Fibroblast of upper back skin (primary cell): Measurements from ENCODE around the gene LIPN.
"Not testable (repeated sequence)": the region's sequence is repeated elsewhere in the genome, so short reads cannot be mapped to it uniquely, and the experiment has no call there.

Experiments
- DNase-seq: peaks from one replicate; pipeline ENCODE4 v3.0.0-alpha.2; 2013

LIPN gene, protein sequence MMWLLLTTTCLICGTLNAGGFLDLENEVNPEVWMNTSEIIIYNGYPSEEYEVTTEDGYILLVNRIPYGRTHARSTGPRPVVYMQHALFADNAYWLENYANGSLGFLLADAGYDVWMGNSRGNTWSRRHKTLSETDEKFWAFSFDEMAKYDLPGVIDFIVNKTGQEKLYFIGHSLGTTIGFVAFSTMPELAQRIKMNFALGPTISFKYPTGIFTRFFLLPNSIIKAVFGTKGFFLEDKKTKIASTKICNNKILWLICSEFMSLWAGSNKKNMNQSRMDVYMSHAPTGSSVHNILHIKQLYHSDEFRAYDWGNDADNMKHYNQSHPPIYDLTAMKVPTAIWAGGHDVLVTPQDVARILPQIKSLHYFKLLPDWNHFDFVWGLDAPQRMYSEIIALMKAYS

DNA sequence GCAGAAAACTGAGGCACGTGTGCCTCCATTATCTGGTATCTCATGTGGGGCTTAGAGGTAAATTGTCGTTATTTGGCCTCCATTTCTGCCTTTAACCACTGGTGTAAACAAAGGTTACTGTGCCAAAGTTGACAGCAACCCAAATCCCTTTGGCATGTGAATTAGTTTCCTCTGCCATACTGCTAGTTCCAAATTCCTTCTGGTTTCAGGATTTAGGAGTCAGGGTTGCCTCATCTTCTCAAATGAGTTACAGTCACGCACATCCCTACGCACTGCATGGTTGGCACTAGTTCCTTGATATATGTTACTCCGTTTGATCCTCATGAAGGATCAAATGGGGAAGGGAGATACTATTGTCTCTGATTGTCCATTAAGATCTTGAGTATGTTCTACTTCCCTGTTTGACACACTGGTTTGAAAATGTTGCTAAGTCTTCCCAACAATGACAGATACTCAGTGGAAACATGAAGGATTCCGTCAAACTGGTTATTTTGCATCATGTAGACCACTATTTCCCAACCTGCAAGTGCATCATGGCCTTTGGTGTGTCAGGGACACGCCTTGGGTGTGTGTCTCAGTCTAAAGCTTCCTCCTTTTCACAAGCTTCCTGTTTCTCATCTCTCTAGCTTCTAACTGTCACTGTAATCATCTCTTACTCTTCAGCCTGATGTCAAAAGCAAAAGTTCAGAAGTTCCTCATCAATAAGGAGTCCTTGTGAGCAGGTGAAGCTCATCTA, at the start of gene LIPN:
TSS of gene LIPN (plus strand) at position 655 of the 736 bp plus-strand sequence. CDS start 1,386 bp downstream, outside the sequence.
- no peak for DNase-seq

DNA sequence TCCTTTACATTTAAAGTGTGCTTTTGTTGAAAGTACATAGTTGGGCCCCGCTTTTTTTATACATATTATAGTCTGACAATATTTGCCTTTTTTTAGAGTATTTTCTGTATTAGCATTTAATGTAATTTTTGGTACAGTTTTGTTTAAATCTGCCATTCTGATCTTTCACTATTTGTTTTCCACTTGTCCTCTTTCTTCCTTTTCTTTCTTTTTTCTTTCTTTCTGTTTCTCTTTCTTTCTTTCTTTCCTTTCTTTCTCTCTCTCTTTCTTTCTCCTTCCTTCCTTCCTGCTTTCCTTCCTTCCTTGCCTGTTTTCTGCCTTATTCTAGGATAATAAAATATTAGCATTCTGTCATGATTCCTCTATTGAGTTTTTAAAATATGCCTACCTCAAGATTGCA, 44.3 kb upstream of the LIPN start:
- DNase-seq: no peak

DNA sequence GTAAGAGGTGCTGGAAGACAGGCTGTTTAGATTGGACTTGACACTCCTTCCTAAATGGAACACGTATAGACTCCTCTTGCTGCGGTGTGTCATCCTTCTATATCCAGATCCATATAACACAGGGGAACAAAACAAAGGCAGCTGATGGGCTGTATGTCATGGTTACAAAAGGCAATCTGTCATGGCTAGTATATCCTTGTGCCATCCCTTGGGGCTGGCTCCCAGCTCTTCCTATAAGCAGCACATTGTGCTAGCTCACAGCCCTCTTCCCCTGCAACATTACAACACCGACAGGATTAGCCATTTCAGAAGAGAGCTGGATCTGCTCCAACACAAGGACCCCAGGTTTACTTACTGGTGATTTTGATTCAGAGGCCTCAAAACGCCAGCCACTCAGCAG, 38.4 kb upstream of the LIPN start:
- DNase-seq: no peak

DNA sequence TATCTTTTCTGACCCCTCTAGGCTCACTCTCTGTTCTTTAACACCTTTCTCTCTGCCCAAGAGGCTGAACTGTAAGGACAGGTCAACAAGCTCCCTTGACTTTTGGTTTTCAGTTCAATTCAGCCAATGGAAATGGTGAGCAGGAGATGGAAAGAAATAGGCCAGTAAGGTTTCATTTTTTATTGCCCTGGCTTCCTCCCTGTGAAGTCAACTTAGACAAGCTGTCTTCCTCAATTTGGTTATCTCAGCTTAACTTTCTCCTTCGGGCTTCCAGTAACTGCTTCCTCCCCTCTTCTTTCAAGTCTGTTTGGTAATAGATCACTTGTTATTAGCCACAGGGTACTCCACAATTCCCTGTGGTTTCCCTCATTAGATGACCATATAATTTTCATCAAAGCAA, 34.0 kb upstream of the LIPN start:
- no peak for DNase-seq

DNA sequence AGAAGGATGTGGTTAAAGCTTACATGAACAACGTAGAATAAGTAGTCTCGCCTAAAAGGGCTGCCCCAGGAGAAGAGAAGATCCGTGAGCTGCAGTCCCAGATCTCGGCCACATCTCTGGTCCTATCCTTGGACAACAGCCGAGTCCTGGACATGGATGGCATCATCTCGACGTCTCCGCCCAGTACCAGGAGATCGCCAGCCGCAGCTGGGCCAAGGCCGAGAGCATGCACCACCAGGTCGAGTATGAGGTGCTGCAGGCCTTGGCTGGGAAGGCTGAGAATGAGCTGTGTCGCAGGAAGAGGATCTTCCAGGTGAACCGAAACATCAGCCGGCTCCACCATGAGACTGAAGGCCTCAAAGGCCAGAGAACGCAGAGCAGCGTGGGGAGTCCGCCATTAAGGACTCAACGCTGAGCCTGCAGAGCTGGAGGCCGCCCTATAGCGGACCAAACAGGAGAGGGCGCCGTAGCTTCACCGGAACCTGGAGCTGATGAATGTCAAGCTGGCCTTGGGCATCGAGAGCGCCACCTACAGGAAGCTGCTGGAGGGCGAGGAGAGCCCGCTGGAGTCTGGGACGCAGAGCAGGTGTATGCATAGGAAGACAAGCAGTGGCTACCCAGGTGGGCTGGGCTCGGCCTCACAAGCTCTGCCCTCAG, 31.6 kb upstream of the LIPN start:
- no peak for DNase-seq

DNA sequence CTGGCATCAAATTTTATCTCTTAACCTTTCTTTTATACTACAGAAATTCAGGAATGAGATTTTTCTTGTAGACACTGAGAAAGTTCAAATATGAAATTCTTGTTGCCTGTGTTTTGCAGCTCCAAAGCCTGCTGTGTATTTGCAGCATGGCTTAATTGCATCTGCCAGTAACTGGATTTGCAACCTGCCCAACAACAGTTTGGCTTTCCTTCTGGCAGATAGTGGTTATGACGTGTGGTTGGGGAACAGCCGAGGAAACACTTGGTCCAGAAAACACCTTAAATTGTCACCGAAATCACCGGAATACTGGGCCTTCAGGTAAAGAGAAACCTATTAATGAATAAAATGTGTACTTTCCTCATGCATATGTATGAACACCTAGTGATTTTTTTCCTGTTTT, 29.0 kb upstream of the LIPN start:
- no peak for DNase-seq

DNA sequence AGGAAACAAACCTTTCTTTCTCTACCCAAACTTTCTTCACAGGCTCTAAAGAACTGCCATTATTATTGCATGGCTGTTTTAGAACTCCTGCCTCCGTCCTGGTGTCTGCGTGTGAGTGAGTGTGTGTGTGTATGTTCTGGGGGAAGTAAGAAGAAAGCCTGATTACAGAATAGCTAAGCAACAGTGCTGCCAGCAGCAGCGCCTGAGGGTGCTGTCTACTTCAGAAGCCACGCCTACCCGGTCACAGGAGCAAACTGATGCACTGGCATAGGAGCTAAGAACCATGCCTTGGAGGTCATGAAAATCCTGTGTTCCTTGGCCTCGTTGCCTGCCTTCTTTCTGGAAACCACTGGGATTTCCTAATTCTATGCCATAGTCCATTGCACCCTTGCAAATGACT, 28.5 kb upstream of the LIPN start:
- DNase-seq: no peak

DNA sequence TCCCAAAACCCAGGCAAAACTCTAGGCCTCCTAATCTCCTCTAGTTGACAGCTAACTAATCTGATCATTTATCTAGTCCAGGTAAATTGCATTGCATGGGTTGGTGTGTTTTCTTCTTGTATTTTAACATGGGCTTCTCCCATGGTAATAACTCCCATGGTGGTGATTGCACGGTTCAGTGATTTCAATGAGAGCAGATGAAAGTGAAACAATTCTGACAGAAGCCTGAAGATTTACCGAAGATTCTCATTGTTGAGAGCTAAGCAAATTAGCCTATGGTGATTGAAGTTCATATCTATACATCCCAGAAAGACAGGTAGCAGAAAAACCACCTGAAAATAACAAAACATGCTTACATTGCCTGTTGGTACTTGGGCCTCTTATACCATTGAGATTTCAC, 26.6 kb upstream of the LIPN start:
- no peak for DNase-seq

DNA sequence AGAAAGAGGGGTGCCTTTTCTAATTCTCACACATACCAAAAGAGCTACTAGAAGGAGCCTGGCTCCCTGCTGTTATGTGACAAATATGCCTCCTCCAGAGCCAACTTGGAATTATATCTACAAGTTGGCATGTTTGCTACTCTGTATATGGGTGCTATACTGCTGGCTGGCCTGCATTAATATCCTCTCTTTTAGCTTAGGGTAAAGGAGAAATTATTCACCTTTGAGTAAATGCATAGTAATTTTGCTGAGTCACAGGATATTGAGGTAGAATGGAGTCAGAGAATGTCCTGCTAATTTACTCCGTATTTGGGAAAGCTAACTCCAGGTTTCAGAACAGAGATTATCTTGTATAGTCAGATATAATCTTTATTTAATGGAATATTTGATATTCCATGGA, 24.2 kb upstream of the LIPN start:
- DNase-seq: peak; percentile 63

DNA sequence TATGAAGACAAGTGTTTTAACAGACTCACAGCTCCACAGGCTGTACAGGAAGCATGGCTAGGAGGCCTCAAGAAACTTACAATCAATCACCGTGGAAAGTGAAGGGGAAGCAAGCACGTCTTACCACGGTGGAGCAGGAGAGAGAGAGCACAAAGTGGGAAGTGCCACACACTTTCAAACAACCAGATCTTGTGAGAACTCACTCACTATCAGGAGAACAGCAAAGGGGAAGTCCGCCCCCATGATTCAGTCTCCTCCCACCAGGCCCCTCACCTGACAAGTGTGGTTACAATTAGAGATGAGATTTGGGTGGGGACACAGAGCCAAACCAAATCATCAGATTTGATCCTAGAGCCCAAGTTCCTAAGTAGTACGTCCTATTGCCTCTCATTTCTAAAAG, 17.9 kb upstream of the LIPN start:
- DNase-seq: not testable (repeated sequence)

DNA sequence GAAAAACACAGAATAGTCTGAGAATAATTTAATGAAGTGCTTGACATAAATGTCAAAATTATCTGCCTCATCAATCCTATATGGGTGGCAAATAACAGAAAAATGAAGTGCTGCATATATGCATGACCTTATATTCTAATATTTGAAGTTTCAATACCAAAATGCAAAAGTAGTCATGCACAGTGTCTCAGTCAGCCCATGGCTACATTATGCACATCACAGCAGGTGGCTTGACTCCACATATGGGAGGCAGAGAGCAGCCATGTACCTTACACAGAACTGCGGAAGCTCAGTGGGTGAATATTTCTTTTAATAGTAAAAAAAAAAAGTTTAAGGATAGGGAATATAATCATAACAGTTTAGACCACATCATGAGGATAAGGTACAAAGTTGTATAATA, 17.4 kb upstream of the LIPN start:
- DNase-seq: no peak

DNA sequence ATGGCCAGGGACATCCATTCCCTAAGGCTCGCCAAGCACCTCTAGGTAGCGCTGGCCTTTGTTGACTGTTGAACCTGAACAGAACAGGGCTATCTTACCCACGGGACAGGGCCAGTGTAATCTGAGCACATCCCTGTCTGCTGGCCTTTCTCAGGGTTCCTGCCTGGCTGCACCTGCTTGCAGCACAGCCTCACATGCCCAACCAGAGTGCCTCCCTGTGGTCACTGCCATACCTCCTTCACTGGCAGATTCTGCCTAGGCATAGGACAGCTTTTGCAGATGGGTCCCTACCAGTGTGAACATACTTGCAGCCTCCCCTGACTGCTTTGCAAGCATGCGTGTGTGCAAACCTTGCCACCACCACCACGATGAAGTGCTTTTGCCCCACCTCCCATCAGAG, 15.8 kb upstream of the LIPN start:
- no peak for DNase-seq

DNA sequence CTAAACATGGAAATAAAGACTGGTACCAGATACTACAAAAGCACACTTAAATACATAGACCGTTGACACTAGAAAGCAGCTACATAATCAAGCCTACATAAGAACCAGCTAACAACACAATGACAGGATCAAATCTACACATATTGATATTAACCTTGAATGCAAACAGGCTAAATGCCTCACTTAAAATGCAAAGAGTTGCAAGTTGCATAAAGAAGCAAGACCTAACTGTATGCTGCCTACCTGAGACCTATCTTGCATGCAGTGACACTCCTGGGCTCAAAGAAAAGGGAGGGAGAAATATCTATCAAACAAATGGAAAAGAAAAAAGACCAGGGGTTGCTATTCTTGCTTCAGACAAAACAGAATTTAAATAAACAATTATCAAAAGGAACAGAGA, 14.2 kb upstream of the LIPN start:
- no peak for DNase-seq

DNA sequence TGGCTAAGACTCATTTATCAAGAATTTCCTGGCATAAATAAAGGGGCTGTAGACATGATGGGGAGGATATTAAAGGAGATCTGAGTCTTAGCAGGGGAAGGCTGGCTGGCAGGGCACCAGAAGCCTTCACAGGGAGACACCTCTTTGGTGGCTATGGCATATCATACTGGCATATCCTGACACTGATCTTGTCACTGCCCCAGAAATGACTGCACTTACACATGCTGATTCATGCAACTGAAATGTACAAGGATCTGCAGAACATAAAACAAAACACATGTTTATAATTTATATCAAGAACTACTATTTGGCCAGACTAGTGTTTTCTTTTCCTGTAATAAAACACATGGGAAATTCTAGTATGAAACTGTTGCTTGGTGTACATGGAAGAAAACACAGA, 5.5 kb upstream of the LIPN start:
- DNase-seq: peak; percentile 76

DNA sequence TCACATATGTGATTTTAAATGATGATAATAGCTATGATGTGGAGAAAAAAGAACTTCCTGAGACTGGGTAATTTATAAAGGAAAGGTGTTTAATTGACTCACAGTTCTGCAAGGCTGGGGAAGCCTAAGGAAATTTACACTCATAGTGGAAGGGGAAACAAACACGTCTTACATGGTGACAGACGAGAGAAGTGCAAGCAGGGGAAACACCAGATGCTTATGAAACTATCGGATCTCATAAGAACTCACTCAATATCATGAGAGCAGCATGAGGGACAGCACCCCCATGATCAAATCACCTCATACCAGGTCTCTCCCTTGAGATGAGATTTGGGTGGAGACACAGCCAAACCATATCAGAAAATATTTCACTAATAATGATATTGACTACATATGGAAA, 4.1 kb upstream of the LIPN start:
- no peak for DNase-seq

DNA sequence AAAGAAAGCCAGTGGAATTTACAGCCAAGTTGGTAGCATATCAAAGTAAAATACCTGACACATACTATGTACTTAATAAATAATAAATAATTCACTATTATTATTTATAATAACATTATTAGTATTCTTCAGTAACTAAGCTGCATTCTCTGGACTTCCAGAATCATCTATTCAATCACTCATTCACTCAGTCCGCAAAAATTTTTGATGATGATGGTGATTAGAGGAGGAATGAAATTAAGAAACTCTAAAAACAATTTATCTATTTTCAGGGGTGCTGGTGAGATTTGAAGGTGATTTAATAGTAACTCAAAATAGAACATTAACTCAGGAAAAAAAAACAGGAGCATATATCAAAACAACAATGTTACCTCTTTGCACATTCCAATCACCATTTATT, 3.2 kb upstream of the LIPN start:
- DNase-seq: no peak

DNA sequence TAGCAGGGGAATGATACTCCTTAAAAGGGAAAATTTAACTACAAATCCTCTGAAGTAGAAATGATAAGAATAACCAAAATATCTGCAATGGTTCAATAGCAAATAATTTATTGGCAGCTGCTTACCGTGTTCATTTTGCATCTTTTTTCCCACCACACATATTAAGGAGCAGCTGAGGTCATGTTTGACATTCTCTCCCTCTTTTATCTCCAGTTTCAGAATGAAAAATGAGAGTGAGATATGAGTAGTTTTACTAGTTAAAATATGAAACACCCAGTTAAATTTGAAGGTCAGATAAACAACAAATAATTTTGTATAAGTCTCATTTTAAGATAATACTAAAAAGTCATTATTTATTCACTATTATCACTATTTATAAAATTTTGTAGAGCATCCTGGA, 3.1 kb downstream of the LIPN start:
- DNase-seq: no peak

DNA sequence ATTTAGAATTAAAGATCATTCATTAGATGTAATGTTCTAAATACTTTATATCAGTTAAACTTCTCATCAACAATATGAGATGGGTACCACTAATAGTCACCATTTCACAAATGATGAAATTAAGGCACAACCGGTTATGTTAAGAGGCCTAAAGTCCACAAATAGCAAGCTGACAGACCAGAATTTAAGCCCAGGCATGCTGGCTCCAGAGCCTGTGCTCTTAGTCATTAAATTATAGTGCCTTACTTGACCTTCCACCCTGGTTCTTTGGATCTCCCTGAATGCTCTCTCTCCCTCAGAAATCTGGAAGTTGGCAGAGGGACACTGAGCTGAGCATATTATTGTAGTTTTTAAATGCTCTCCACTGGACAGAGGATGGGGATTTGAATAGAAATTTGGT, 3.6 kb downstream of the LIPN start:
- no peak for DNase-seq

DNA sequence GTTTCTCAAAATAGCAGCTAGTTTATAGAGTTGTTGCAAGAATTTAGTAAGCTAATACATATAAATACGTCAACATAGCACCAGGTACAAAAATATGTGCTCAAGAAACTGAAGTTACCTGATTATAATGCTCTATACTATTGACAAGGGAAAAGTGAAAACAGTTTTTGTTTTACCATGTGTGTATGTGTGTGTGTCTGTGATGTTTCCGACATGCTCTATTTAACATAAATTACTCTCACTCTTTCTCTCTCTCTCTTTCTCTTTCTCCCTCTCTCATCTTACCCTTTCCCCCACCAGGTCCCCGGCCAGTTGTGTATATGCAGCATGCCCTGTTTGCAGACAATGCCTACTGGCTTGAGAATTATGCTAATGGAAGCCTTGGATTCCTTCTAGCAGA, 4.3 kb downstream of the LIPN start:
- no peak for DNase-seq

DNA sequence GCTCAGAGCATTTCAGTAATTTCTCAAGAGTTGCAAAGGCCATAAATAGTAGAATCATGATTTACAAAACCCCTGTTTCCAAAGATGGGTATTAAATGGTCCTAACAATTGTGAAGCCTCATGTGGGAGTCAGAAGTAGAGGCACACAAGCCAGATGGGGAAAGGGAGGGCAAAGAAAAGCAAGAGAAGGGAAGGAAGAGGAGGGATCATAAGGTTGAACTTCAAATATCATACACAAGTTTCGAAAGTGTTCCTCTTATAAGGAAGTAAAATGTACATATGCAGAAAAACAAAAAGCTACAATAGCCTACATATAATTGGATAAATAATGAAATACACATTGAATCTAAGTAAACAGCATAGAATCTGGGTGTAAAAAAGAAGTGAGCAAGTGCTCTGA, 6.0 kb downstream of the LIPN start:
- DNase-seq: no peak

DNA sequence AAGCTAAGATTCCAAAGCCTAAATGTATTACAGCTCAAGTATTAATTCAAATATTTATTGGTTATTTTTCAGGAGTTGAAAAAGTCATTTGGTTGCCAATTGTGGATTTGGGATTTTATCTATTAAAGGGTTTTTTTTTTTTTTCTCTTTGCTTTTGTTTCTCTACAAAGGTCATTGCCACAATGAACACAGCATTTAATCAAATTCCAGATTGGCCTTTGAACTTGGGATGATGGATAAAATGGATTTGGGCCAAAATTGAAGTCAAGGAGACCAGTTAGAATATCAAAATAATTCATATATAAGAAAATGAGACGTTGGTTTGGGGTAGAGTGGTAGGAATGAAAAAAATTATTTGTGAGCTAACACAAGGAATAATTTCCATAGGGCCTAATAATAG, 9.6 kb downstream of the LIPN start:
- no peak for DNase-seq

DNA sequence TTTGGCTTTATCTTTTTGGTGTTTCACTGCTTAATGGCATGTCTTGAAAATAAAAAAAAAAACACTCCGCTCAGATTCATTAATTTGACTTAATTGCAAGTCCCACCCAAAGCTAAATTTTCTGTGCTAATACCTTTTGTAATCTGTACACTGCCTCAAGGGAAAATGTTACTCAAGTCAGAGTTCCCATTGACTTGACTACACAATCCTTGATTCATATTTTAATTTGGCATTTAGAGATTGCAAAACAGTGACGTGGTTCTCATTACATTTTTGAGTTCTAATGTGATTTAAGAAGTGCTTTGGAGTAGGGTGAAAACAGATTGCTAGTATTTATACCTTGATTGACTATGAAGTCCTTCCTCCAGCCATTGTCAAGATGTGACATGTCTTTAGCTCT, 21.4 kb downstream of the LIPN start:
- no peak for DNase-seq

DNA sequence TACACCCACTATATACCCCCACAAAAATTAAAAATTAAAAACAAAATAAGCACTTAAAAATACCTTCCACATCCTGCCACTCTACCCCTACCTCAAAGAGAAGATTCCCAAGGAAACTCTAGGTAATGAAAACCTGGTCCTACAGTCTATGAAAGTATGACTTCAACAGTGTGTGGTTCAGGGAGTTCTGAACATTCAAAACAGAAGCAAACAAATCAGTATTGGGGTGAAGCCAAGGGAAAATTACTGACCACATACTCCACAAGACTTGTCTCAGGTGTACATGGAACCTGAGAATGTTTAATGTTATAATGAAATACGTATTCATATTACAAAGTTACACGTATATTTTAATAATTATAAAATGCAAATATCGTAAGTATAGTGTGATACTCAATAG, 22.4 kb downstream of the LIPN start:
- no peak for DNase-seq

DNA sequence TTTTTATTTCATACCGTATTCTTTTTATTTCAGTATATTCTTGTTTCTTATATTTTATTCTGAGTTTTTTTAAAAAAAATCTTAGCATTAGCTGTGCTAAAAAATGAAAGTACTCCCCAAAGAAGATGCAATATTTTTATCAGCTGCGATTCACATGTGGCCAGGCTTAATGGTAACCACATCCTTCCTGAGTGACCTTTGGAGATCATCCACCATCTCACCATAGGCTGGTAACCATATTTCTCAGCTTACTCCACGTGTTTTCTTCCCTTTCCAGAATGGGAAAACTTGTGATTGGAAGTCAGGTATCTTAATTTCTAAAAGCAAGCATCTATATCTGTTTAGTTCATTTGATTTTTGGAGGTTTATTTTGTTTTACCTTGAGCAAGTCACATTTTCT, 23.9 kb downstream of the LIPN start:
- peak; percentile 39 for DNase-seq
